Measurements from ENCODE around the gene FHL2. TPM values are rescaled to one million over a fixed set of nuclear protein-coding genes. Genes with fewer than 3 reads are reported as not detected.

Gene FHL2
- total and polyA plus RNA-seq, 9 of the 15 experiments (the other 6 are each of a cell fraction or from before 2014, with no cell fraction given), result 7.5 to 33.1 (median 23.9) TPM

DNA sequence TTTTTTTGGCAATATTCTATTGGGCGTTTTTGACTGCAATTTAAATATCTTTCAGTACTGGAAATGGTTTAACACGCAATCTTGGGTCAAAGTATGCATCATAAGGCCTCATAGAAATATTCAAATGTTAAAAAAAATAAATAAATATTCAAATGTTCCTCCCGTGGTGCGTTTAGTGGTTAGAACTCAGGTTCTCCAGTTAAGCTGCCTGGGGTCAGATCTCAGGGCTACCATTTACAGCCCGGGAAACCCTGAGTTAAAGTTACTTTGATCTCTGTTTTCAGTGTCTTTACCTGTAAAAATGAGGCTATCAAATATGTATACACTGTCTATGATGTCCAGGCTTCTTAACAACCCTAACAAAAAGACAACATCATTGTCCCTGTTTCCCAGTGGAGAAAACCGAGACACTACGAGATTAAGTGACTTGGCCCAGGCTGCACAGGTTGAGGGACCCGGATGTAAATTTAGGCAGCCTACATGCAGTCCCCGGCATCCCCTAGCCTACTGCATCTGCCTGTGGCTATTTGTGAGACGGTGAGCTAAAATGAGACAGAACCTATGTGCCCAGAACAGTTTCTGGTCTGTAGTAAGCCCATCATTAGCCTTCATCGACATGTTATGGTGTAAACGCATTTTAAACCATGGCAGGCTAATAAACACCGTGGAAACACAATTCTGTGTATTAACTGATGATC is 1.7 kb downstream of the FHL2 start (continued):
- no peak for TF ChIP-seq FIP1L1 (IDR thresholded peaks at IDR 0.05; ENCODE audit: low read depth, low read length, poor library complexity, severe bottlenecking)
- TF ChIP-seq PHTF2 (CRISPR knock-in tag; IDR thresholded peaks at IDR 0.05), result no peak
- TF ChIP-seq ELF2 (CRISPR knock-in tag; IDR thresholded peaks at IDR 0.05), result no peak
- no peak for TF ChIP-seq THAP12 (CRISPR knock-in tag; IDR thresholded peaks at IDR 0.05)
- no peak for TF ChIP-seq RBM39 (optimal IDR thresholded peaks at IDR 0.05; ENCODE audit: low read depth, low read length)
- TF ChIP-seq RB1 (IDR thresholded peaks at IDR 0.05; ENCODE audit: low read depth), result no peak
- TF ChIP-seq RAD21 (CRISPR knock-in tag; conservative IDR thresholded peaks at IDR 0.05 in 1 of 2, IDR thresholded peaks at IDR 0.05 in 1 of 2), result no peak
- TF ChIP-seq ZNF696 (CRISPR knock-in tag; conservative IDR thresholded peaks at IDR 0.05), result no peak
- peak; percentile 4 for TF ChIP-seq TBP (optimal IDR thresholded peaks at IDR 0.05; ENCODE audit: low read depth, low read length)
- no peak for TF ChIP-seq CHD2 (IDR thresholded peaks at IDR 0.05; ENCODE audit: low read depth, low read length)
- TF ChIP-seq ZBTB17 (CRISPR knock-in tag; IDR thresholded peaks at IDR 0.05), result no peak
- TF ChIP-seq LCOR (CRISPR knock-in tag; IDR thresholded peaks at IDR 0.05), result 0 out of 2 replicates have a peak, but pooled peaks have one; percentile 65
- TF ChIP-seq TAF15 (IDR thresholded peaks at IDR 0.05; ENCODE audit: low read depth, low read length), result no peak
- TF ChIP-seq SP2 (IDR thresholded peaks at IDR 0.05; ENCODE audit: extremely low read depth, low read depth, low read length, poor library complexity, severe bottlenecking), result no peak
- TF ChIP-seq ZNF449 (CRISPR knock-in tag; IDR thresholded peaks at IDR 0.05), result no peak
- no peak for TF ChIP-seq MAFF (IDR thresholded peaks at IDR 0.05; ENCODE audit: low read length)
- TF ChIP-seq SMARCA5 (IDR thresholded peaks at IDR 0.05), result no peak
- TF ChIP-seq TFE3 (CRISPR knock-in tag; IDR thresholded peaks at IDR 0.05), result no peak
- TF ChIP-seq ZNF75A (CRISPR knock-in tag; IDR thresholded peaks at IDR 0.05), result no peak
- no peak for TF ChIP-seq ZNF134 (CRISPR knock-in tag; conservative IDR thresholded peaks at IDR 0.05)
- TF ChIP-seq, protein P1, sequence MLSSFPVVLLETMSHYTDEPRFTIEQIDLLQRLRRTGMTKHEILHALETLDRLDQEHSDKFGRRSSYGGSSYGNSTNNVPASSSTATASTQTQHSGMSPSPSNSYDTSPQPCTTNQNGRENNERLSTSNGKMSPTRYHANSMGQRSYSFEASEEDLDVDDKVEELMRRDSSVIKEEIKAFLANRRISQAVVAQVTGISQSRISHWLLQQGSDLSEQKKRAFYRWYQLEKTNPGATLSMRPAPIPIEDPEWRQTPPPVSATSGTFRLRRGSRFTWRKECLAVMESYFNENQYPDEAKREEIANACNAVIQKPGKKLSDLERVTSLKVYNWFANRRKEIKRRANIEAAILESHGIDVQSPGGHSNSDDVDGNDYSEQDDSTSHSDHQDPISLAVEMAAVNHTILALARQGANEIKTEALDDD (IDR thresholded peaks at IDR 0.05), result peak; percentile 11; the same call in 1 of the 2 replicates
